HFF-Myc (cell line): ENCODE measurements around the gene MYO3B.

Source experiments
- DNase-seq: peaks from one replicate; pipeline ENCODE4 v3.0.0-alpha.2; 2011; ENCODE audit warnings: low read depth; ENCODE audit errors: extremely low read depth
- H3K4me3 ChIP-seq: replicated peaks from 2 replicates; pipeline ENCODE4 v1.5.1; 2011; ENCODE audit warnings: low read depth, mild to moderate bottlenecking, control low read depth, low read length
- CTCF ChIP-seq: IDR thresholded peaks from 2 replicates; pipeline ENCODE4 v1.5.1; 2012; ENCODE audit warnings: mild to moderate bottlenecking, low read depth, low read length, control low read depth; ENCODE audit errors: missing control alignments

Gene MYO3B

GRCh38 chr2:170449034-170449433, 271.1 kb downstream of the MYO3B start:
- DNase-seq: no peak
- TF ChIP-seq CTCF: no peak
- no peak overlapping the region for H3K4me3 ChIP-seq

GRCh38 chr2:170454471-170455372, 276.8 kb downstream of the MYO3B start:
- H3K4me3 ChIP-seq: no peak overlapping the region
- DNase-seq: no peak
- no peak for TF ChIP-seq CTCF

GRCh38 chr2:170455617-170456426, 277.9 kb downstream of the MYO3B start:
- no peak overlapping the region for H3K4me3 ChIP-seq
- DNase-seq: no peak
- no peak for TF ChIP-seq CTCF

GRCh38 chr2:170456914-170457313, 279.0 kb downstream of the MYO3B start:
- TF ChIP-seq CTCF: no peak

GRCh38 chr2:170457742-170458141, 279.8 kb downstream of the MYO3B start:
- no peak overlapping the region for H3K4me3 ChIP-seq
- no peak for DNase-seq
- no peak for TF ChIP-seq CTCF

More at GRCh38 chr2:170456914-170457313, 279.0 kb downstream of the MYO3B start:
- H3K4me3 ChIP-seq: no peak overlapping the region
- DNase-seq: no peak

- H3K4me3 ChIP-seq: no peak overlapping the region
- peak; percentile 9 for TF ChIP-seq CTCF
- no peak for DNase-seq
Measured at GRCh38 chr2:170461889-170462288, 283.9 kb downstream of the MYO3B start.
